GM10248 (cell line): ENCODE data around the gene TNK2.
"Not testable (repeated sequence)": the region's sequence is repeated elsewhere in the genome, so short reads cannot be mapped to it uniquely, and the experiment has no call there.

ENCODE experiments used
- CTCF ChIA-PET: fragments of 300-600 bp; sonication (Branson Sonifier 250); formaldehyde crosslinking; extraction: SDS; loops from one replicate; lab custom pipeline; 2021; ENCODE audit warnings: antibody characterized with exemption; lab: Yijun Ruan, JAX
- POLR2A ChIA-PET: fragments of 350-650 bp; sonication (Branson Sonifier 250); formaldehyde crosslinking; extraction: SDS; loops from one replicate; lab custom pipeline; 2020; ENCODE audit warnings: antibody characterized with exemption; lab: Yijun Ruan, JAX
- DNase-seq: peaks from one replicate; pipeline ENCODE4 v3.0.0; 2012; ENCODE audit errors: extremely low spot score
- CTCF ChIP-seq: IDR thresholded peaks from 2 replicates; pipeline ENCODE4 v1.5.1; 2012; ENCODE audit warnings: mild to moderate bottlenecking, low read depth; ENCODE audit errors: extremely low read depth, missing control alignments, control extremely low read depth

The TNK2 gene

DNA sequence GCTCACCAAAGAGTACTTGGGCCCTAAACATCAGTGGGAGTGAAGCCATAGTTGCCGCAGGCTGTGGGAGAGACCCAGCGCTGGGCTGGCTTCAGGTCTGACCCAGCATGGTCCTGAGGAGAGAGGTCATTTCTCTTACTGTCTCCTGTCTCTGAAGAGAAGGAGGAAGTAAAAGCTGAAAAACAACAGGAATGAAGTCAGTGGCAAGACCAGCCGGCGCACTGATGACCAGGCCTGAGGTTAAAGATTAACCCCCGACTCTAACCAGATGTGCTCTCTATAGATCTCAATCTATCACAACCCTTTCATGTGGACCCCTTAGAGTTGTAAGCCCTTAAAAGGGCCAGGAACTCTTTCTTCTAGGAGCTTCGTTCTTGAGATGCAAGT is 24.7 kb upstream of the TNK2 start:
- DNase-seq, POLR2A ChIA-PET: not testable (repeated sequence)
- CTCF ChIA-PET: interaction anchor here (1.4 to 1.6 kb wide), 2 partner anchors 18 to 83 kb away, joined by 6 to 7 read pairs; no protein-coding TSS in a partner anchor

GRCh38 chr3:195932418-195933043 is 24.2 kb upstream of the TNK2 start:
- ChIA-PET CTCF (interaction anchor here (1.4 to 1.6 kb wide), 2 partner anchors 17 to 82 kb away, joined by 4 to 6 read pairs; no protein-coding TSS in a partner anchor), POLR2A (no interaction called here)
- no peak for DNase-seq
- TF ChIP-seq CTCF: no peak

- ChIA-PET POLR2A (no interaction called here), CTCF (interaction anchor here (1.2 to 1.6 kb wide), 3 partner anchors 11 to 82 kb away, joined by 3 to 6 read pairs (median 4); no protein-coding TSS in a partner anchor)
- no peak for TF ChIP-seq CTCF
- no peak for DNase-seq
Observed at GRCh38 chr3:195931582-195932273, 23.4 kb upstream of the TNK2 start.

DNA sequence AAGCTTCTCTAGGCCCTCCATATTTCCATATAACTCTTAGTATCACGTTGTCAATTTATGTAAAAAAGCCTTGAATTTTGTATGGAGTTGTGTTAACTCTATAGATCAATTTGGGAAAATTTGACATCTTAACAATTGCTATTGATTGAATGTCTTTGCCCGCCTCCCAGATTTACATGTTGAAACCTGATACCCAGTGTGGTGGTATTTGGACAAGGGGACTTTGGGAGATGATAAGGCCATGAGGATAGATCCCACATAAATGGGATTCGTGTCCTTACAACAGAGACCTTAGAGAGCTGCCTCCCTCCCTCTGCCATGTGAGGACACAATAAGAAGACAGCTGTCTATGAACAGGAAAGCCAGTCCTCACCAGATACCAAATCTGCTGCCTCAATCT is 21.1 kb upstream of the TNK2 start:
- POLR2A ChIA-PET: no interaction called here
- no peak for TF ChIP-seq CTCF
- CTCF ChIA-PET: interaction anchor here (1.3 to 2.3 kb wide), 5 partner anchors 12 to 53 kb away, joined by 3 to 9 read pairs (median 4); no protein-coding TSS in a partner anchor
- DNase-seq: no peak

DNA sequence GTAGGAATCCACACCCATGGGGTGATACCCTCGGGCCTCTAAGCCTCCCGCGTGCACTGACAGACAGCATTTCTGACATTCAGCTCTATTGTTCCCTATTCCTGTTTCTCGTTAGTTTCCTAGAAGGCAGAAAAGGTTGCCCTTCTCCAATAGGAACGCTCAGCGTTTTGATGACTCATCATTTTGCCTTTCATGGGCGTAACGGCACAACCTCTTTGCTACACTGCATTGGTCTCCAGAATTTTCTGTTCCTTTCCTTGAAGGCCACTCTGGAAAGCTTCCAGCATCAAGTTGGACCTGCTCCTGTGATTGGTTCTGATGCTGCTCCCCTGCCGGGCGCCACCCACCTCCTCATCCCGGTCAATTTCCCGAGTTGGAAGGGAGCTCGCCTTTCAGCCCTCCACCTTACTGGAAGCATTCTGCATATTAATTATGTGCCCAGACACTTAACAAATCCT is 13.0 kb upstream of the TNK2 start:
- CTCF ChIA-PET: interaction anchor here (0.9 to 1.9 kb wide), 3 partner anchors 14 to 62 kb away, joined by 3 to 10 read pairs (median 4); no protein-coding TSS in a partner anchor
- DNase-seq: no peak
- no peak for TF ChIP-seq CTCF

GRCh38 chr3:195918176-195918575 is 9.8 kb upstream of the TNK2 start:
- no peak for DNase-seq
- CTCF ChIA-PET: interaction anchor here (0.9 to 3.4 kb wide), 6 partner anchors 16 to 68 kb away, joined by 3 to 15 read pairs (median 4); no protein-coding TSS in a partner anchor
- POLR2A ChIA-PET: no interaction called here
- no peak for TF ChIP-seq CTCF

More for the DNA sequence above, 13.0 kb upstream of the TNK2 start:
- POLR2A ChIA-PET: no interaction called here
